Muscle layer of duodenum (tissue), 2 donors: ENCODE results near the gene SLC22A4.

Source experiments
- H3K27ac ChIP-seq: one replicate; pipeline ENCODE4 v1.7.0; 2013; ENCODE audit warnings: mild to moderate bottlenecking, low read length
- H3K27me3 ChIP-seq: one replicate; pipeline ENCODE4 v1.7.0; 2013; ENCODE audit warnings: low read depth, mild to moderate bottlenecking, control low read depth, low read length
- H3K36me3 ChIP-seq, 2 donors: one replicate each; pipeline ENCODE4 v1.7.0; 2013; ENCODE audit warnings: low read length in 2 of 2, control low read depth in 1 of 2, mild to moderate bottlenecking in 1 of 2; ENCODE audit not compliant: insufficient read depth in 2 of 2, control insufficient read depth in 1 of 2
- H3K4me1 ChIP-seq, 2 donors: one replicate each; pipeline ENCODE4 v1.7.0; 2013; ENCODE audit warnings: low read length in 2 of 2, mild to moderate bottlenecking in 2 of 2, control low read depth in 1 of 2, moderate library complexity in 1 of 2; ENCODE audit not compliant: insufficient read depth in 2 of 2, control insufficient read depth in 1 of 2
- H3K4me3 ChIP-seq, 2 donors: one replicate each; pipeline ENCODE4 v1.7.0; 2013; ENCODE audit warnings: low read length in 2 of 2, low read depth in 1 of 2, mild to moderate bottlenecking in 1 of 2
- H3K9me3 ChIP-seq, 2 donors: one replicate each; pipeline ENCODE4 v1.7.0; 2013; ENCODE audit warnings: low read length in 2 of 2, control low read depth in 1 of 2, mild to moderate bottlenecking in 1 of 2; ENCODE audit not compliant: control insufficient read depth in 1 of 2
- donor health status: healthy.

SLC22A4 gene

DNA sequence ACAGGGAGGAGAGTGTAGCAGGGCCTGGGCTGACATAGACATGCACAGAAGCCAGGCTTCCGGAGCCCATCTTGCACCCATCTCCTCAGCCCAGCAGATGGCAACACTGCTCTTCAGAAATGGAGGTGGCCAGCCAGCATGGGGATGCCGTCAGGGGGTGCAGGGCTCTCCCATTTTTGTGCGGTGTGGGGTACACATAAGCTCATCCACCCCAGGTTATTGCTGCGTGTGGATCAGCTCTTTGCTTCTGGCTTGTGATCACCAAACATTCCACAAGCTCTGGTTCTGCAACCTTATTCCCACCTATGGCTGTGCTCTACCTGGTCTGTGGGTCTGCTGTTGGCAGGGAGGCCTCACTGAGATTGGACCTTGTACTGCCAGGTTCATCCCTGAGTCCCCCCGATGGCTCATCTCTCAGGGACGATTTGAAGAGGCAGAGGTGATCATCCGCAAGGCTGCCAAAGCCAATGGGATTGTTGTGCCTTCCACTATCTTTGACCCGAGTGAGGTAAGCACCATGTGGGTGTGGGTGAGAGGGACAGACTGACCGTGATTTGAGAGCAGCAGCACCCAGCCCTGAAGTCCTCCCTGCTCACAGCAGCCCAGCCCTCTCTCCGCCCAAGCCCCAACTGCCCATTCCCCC, 92.6 kb downstream of the SLC22A4 start:
- Histone ChIP-seq H3K27ac (peak overlapping the region; percentile 90), H3K9me3 (no peaks in the 10 kb centered on the region), H3K27me3 (no peaks in the 10 kb centered on the region), H3K36me3 (peaks cover 7 to 10% of the 10 kb centered on the region in 2 donors), H3K4me1 (peaks cover 44 to 54% of the 10 kb centered on the region in 2 donors), H3K4me3 (peak overlapping the region in 1 of 2 donors; percentile 34)

DNA sequence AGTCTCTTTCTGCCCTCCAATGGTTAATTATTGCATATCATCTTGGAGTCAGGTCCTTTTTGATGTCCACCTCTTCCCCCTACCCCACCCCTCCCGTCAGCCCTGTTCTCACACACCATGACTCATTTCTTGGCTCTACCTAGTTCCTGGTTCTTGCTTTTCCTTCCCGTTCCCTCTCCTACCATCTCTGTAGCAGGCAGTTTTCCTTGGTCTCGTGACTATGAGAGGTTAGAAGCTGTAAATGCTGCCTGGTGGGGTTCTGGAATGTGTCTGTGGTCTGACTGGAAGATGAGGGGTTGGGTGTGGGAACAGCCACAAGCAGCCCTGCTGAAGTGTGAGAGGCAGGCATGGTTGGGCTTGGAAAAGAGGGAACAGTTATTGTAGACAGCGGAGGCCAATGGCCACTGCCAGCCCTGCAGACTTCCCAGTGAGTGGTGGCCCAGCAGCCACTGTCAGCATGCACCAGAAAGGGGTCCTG, 93.5 kb downstream of the SLC22A4 start:
- Histone ChIP-seq H3K4me1 (peaks cover 44 to 54% of the 10 kb centered on the region in 2 donors), H3K27me3 (no peaks in the 10 kb centered on the region), H3K4me3 (peak overlapping the region; percentile 19 to 25), H3K27ac (peak overlapping the region; percentile 90), H3K36me3 (peaks cover 7 to 10% of the 10 kb centered on the region in 2 donors), H3K9me3 (no peaks in the 10 kb centered on the region)

DNA sequence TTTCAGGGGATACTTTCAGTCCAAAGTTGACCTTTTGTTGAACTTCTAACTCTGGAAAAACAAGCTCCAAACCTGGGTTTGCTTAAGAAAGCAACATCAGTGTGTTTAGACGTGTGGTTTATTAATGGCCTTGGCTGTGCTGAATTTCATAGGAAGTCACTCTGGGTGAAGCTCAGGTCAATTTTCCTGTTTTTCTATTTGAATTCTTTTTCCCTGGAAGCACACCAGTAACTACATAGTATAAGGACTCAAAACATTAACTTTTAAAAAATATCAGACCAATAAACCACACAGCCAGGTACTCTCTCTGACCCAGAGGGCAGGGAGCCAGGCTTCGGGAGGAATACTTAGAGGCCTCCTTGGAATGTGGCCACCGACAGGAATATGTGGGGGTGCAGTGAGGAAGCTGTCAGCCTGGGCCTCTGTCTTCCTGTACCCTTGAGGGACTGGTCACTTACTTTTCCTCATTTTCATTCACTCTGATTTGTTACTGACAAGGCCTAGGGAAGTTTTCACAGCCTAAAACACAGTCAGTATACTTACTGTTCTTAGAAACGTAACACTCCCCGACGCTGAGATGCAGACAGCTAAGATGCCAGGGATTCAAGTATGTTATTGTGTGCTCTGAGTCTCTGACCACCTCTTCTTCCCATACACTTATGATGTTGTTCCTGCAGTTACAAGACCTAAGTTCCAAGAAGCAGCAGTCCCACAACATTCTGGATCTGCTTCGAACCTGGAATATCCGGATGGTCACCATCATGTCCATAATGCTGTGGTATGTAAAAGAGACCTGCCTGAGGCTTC, 94.3 kb downstream of the SLC22A4 start:
- Histone ChIP-seq H3K27ac (peak overlapping the region; percentile 90), H3K4me1 (peaks cover 44 to 54% of the 10 kb centered on the region in 2 donors), H3K9me3 (no peaks in the 10 kb centered on the region), H3K4me3 (peak overlapping the region; percentile 19 to 25), H3K36me3 (peaks cover 7 to 13% of the 10 kb centered on the region in 2 donors), H3K27me3 (no peaks in the 10 kb centered on the region)

DNA sequence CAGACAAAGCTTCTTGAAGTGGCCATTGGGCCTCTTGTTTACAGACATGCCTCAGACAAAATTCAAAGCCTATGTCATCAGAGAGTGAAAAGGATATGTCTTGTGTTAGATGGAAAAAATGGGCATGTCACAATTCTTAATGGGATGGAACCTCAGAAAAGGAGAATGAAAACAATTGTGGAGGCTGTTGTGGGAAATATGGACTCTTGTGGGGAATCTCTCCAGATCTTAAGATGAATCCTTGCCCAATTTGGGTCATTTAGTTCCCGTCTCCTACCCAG, 94.8 kb downstream of the SLC22A4 start:
- no peaks in the 10 kb centered on the region for H3K27me3 ChIP-seq
- H3K36me3 ChIP-seq = peaks cover 9 to 14% of the 10 kb centered on the region in 2 donors
- H3K9me3 ChIP-seq = no peaks in the 10 kb centered on the region
- peak overlapping the region in 1 of 2 donors; percentile 25 for H3K4me3 ChIP-seq
- H3K4me1 ChIP-seq = peaks cover 44 to 57% of the 10 kb centered on the region in 2 donors
- H3K27ac ChIP-seq = peak overlapping the region; percentile 90

DNA sequence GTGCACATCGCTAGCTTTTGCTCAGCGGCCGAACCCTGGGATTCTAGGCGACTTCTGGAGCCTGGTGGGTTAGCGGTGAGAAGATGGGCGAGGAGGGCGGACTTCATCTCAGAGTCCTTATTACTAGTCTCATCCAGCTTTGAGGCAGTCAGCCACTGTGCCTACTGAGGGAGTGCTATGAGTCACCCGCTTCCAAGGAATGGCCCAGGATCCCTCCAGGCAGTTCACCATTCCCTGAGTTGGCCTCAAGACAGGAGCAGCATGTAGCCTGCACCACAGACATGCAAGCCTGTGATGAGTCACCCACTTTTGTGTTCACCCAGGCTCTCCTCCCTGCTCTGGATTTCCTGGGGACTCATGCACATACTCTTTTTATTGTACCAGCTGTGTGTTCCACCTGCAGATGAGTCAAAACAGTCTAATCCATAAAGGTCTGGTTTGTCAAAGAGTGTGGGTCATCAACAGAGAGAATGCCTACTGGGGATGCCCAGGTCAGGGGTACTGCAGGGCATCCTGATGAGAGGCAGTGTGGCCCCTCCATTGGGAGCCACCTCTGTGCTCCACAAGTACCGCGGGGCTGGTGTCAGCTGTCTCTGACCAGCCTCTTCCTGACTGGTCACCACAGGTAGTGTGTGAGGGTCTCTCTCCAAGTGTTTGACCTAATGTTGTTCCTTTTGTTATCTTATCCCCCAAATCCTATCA, 95.5 kb downstream of the SLC22A4 start:
- Histone ChIP-seq H3K27me3 (no peaks in the 10 kb centered on the region), H3K9me3 (no peaks in the 10 kb centered on the region), H3K4me1 (peaks cover 44 to 63% of the 10 kb centered on the region in 2 donors), H3K36me3 (peaks cover 8 to 11% of the 10 kb centered on the region in 2 donors), H3K4me3 (no peak overlapping the region), H3K27ac (peak overlapping the region; percentile 90)

DNA sequence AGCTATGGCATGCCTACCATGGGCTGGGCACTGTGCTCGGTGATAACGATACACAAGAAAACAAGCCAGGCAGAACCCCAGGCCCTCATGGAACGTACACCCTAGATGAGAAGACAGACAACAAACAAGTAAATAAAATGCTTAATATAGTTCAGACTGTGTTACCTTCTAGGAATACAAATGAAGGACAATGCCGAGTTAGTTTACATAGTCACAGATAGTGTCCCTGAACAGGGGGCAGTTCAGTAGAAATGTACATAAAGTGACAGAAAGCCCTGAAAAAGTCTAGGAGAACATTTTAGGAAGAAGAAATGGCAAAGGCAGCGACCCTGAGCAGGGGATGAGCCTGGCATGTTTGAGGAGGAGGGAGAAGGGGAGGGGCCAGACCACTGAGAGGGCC, 97.1 kb downstream of the SLC22A4 start:
- no peak overlapping the region for H3K27ac ChIP-seq
- H3K4me3 ChIP-seq = no peak overlapping the region
- H3K9me3 ChIP-seq = no peaks in the 10 kb centered on the region
- H3K36me3 ChIP-seq = peaks cover 8 to 22% of the 10 kb centered on the region in 2 donors
- peaks cover 35 to 55% of the 10 kb centered on the region in 2 donors for H3K4me1 ChIP-seq
- no peaks in the 10 kb centered on the region for H3K27me3 ChIP-seq

DNA sequence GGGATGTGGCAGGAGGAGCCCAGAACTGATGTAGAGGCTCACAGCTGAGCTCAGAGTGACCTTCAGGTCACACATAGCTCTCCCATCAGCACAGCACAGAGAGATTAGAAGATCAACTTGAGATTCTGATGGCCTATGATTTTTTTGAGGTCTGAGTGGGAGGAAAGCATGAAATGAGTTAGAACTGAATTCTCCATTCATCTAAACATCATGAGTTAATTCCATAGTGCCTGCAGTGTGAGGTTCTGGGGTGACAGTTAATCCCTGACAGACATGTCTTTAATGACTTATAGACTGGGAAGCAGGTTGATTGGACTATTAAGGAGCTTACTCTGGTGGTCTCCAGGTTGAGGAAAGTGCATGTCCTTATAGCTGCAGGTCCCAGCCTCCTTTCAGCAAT, 97.7 kb downstream of the SLC22A4 start:
- H3K27ac ChIP-seq = no peak overlapping the region

DNA sequence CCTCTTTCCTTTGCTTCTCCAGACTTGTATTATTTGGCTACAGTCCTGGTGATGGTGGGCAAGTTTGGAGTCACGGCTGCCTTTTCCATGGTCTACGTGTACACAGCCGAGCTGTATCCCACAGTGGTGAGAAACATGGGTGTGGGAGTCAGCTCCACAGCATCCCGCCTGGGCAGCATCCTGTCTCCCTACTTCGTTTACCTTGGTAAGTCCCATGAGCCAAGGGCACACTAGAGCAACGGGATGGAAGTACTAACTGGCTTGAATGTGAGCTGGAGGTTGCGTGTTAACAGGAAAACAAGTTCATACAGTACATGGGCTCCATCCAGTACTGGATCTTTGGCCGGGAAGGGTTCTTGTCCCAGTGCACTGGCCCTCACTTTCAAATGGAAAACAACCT, 98.2 kb downstream of the SLC22A4 start:
- Histone ChIP-seq H3K27ac (no peak overlapping the region), H3K4me1 (peaks cover 24 to 43% of the 10 kb centered on the region in 2 donors), H3K27me3 (no peaks in the 10 kb centered on the region), H3K4me3 (no peak overlapping the region), H3K9me3 (no peaks in the 10 kb centered on the region), H3K36me3 (peaks cover 8 to 22% of the 10 kb centered on the region in 2 donors)

More for the DNA sequence above, 97.7 kb downstream of the SLC22A4 start:
- Histone ChIP-seq H3K4me3 (no peak overlapping the region), H3K27me3 (no peaks in the 10 kb centered on the region), H3K9me3 (no peaks in the 10 kb centered on the region), H3K36me3 (peaks cover 8 to 22% of the 10 kb centered on the region in 2 donors), H3K4me1 (peaks cover 29 to 49% of the 10 kb centered on the region in 2 donors)

DNA sequence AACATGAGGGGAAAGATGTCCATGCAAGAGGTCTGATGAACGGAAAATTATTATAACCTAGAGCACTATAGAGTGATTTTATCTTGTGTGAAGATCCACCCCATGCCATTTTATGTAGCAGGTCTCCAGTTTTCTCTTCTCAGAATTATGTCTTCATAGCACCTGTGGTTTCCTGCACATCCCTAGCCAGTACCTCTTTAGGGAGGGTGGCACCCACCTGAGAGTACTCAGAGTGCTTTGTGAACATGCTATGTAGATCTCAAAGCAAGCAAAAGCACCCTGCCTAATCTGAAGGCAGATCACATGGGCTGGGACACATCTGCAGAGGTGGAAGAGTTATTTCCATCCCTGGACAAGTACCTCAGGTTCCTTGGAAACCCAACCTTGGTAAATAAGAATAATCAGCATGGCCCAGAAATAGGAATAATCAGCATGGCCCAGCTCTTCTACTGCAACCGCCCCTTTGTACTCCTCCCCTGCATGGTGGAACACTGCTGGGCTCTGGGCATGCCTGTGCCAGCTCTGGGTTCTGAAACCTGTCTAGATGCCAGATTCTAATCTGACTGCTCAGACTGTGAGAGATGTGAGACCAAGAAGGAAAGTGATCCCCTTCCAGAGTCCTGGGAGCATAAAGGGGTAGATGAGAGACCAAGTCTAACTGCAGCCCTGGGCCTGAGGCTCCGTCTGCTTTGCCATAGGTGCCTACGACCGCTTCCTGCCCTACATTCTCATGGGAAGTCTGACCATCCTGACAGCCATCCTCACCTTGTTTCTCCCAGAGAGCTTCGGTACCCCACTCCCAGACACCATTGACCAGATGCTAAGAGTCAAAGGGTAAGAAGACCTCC, 99.0 kb downstream of the SLC22A4 start:
- no peak overlapping the region for H3K4me3 ChIP-seq
- H3K27me3 ChIP-seq = no peaks in the 10 kb centered on the region
- H3K27ac ChIP-seq = no peak overlapping the region
- H3K36me3 ChIP-seq = peaks cover 8 to 22% of the 10 kb centered on the region in 2 donors
- peaks cover 16 to 38% of the 10 kb centered on the region in 2 donors for H3K4me1 ChIP-seq
- H3K9me3 ChIP-seq = no peaks in the 10 kb centered on the region
